Activated CD4-positive, alpha-beta T cell treated with anti-CD3 and anti-CD28 coated beads, Interleukin-2, Interleukin-4, amounts not matched to agents 100 ng/mL and 50 ng/mL, durations not matched to agents 16 hours and 8 hours (primary cell): ENCODE results near the gene METTL6.
A peak's percentile ranks its signal among the peaks of the same experiment; 100 is the strongest.
"Not testable (repeated sequence)": the region's sequence is repeated elsewhere in the genome, so short reads cannot be mapped to it uniquely, and the experiment has no call there.

ENCODE experiments used
- DNase-seq: peaks from one replicate; pipeline ENCODE4 v3.0.0-alpha.2; 2020; ENCODE audit warnings: low spot score

Gene METTL6

DNA sequence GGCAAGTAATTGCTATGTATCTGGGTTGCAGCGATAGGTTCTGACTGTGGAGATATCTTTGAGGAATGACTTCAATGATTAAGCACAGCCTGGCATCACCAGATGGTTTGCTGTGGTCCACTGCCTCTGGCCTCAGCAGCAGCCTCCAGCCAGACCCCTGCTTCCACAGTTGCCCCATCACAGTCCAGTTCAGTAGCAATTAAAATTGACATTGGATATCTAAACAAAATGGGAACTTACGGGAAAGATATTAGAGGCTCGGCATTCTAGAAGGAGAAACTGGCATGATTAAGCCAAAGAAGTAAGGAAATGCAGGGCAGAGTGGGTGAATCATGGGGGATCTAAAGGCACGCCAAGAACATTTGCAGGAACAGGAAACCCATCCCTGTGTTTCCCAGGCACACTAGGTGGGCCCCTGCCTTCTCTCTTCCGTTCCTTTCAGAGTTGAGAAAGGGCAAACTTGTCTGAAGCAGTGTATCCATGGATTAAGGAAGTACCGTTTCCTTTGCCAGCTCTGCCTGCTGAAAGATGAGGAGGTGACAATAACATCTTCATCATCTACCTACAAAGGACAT is 58.7 kb downstream of the METTL6 start:
- no peak for DNase-seq

DNA sequence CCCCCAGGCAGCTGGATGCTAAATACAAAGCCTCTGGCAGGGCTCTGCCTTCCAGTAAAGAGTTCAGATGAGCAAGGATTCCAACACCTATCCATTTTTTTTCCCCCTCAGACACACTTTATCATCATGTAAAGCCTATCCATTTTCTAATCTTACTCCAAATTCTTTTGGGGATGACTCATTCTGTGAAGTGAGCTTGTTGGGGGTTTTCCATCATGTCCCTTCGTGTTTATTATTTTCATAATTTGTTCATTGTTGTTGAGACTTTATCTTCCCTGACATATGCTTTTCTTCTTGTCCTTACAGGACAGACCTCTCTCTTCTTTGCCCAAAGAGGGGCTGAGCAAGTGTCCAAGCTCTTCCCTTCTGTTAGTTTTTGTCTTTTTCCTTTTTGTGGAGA is 60.3 kb downstream of the METTL6 start:
- DNase-seq: peak; percentile 23

DNA sequence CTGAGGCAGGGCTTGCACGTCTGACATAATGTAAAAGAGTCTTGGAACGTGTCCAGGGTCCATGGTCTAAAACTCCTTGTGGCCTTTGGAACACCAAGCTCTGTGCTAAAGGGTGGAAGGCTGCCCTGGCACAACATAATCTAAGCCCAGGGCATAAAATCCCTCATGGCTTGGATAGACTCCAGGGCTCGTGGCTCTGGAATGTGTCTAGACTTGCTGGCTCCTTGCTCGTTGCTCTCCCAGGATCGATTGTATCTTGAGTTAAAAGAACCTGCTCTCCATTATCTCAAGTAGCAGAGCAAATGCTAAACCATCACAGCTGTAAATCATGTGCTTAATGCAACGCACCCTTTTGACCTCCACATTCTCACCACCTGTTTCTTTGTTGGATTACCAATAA is 63.3 kb downstream of the METTL6 start:
- DNase-seq: not testable (repeated sequence)

DNA sequence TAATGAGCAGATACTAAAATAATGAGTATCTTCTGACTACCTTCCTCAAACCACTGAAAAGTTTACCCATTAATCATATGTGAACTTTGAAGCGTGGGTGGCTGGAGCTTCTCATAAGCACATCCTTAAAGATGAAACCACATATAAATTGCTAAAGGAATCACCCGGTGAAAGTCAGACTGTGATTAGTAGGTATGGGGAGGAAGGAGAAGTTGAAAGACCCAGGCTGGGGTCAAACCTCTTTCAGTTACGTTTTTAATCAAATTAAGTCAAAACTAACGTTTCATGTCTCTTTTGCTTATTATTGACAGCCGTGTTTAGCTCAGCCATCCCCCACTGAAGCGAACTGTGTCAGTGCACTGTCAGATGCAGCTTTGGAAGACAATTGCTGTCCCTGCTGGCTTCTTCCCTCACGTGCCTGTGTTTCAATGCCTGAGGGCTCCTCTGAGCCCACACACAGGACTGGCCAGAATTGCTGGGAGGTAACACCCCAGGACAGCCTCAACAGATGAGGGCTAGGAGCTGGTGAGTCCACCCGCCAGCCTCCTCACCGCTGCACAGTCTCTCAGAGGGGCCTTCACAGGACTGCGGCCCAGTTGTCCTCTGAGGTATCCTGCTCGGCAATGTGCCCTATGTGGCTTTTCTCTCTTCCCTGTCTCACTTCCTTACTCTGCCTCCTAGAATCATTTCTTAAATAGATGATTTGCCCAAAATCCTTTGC is 65.7 kb downstream of the METTL6 start:
- DNase-seq: peak; percentile 91

DNA sequence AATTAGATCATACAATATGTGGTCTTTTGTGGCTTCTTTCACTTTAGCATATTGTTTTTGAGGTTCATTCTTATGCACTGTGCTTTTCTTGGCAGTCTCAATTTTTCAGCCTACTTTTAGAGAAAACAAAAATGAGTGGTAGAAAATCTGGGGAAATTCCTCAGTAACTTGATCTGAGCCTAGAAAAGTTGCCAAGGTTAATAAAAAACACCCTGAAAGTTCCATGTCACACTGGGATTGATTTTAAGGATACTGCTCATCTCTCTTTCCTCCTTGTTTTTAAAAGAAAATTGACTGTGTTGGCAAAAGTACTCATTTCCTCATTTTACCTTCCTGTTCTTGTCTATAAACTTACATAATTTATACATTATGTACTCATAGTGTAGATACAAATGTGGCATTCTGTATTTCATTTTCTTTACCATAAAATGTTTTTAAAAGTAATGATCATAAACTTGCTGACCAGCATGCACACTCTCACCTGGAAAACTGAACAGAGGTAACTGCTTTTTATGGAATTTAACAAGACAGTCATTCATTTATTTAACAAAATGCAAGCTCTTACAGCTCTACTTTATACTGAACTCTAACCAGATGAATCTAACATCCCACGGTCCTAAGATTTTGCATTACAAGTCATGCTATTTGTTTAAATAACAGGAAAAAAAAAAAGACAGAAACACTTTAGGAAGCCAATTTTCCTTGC is 66.4 kb downstream of the METTL6 start:
- DNase-seq: no peak
